Transverse colon (tissue), 4 donors: Measurements from ENCODE around the gene FBXO36. TPM values are rescaled to one million over a fixed set of nuclear protein-coding genes. Genes with fewer than 3 reads are reported as not detected.
A peak's percentile ranks its signal among the peaks of the same experiment; 100 is the strongest.

Experiments
- DNase-seq: peaks from one replicate; pipeline ENCODE4 v3.0.0-alpha.2; 2019
- H3K27ac ChIP-seq, 4 donors: fragments of 200-600 bp; sonication (generic); 2 replicates each; pipeline ENCODE4 v1.5.1; 2016 to 2018; ENCODE audit warnings: inconsistent platforms in 4 of 4
- H3K27me3 ChIP-seq: fragments of 200-600 bp; sonication (generic); 2 replicates; pipeline ENCODE4 v1.5.1; 2017; ENCODE audit warnings: inconsistent platforms
- H3K36me3 ChIP-seq, 4 donors: fragments of 200-600 bp; sonication (generic); 2 replicates each; pipeline ENCODE4 v1.5.1; 2017 to 2019; ENCODE audit warnings: inconsistent platforms in 4 of 4
- H3K4me1 ChIP-seq, 4 donors: fragments of 200-600 bp; sonication (generic); 2 replicates each; pipeline ENCODE4 v1.5.1; 2017 to 2020; ENCODE audit warnings: inconsistent platforms in 4 of 4
- H3K4me3 ChIP-seq, 4 donors: fragments of 200-600 bp; sonication (generic); 1 replicate in 1 of 4; 2 replicates in 3 of 4; pipeline versions ENCODE4 v1.5.1 to v1.6.1; 2017 to 2019; ENCODE audit warnings: inconsistent platforms in 4 of 4
- H3K9me3 ChIP-seq, 2 donors: fragments of 200-600 bp; sonication (generic); 2 replicates each; pipeline ENCODE4 v1.5.1; 2017 to 2019; ENCODE audit warnings: inconsistent platforms in 2 of 2
- EP300 ChIP-seq: sonication (generic); formaldehyde crosslinking; IDR thresholded peaks from one replicate; pipeline ENCODE4 v1.6.1; 2017; ENCODE audit warnings: antibody characterized with exemption, low read depth
- POLR2A ChIP-seq: fragments of 450-650 bp; IDR thresholded peaks from one replicate; pipeline ENCODE4 v1.6.1; 2016; ENCODE audit warnings: antibody characterized with exemption, mild to moderate bottlenecking, moderate library complexity
- POLR2AphosphoS5 ChIP-seq, 3 donors: sonication (generic); formaldehyde crosslinking; IDR thresholded peaks; one replicate each; pipeline ENCODE4 v1.6.1; 2016; ENCODE audit warnings: antibody characterized with exemption in 3 of 3
- WGBS, 2 donors: methylation state at CpG; one replicate each; pipeline ENCODE4 v1.1.5; 2018; ENCODE audit warnings: low coverage in 1 of 2; 5-methylcytosine and 5-hydroxymethylcytosine counted together
- in situ Hi-C, 4 donors: fragments of 200-750 bp; cut with MboI; loops; one replicate each; pipeline versions ENCODE4 v1.15.0 to v1.15.1; 2017; ENCODE audit warnings: low sequenced_read_pairs in 3 of 4, low pct_ligation_motif_present in 1 of 4, low pct_unique_long_range_greater_than_20kb in 1 of 4
- intact Hi-C: fragments of 100-400 bp; cut with DNase I; formaldehyde crosslinking; loops from one replicate; pipeline ENCODE4 v1.15.1; 2023; ENCODE audit warnings: low total_unique reads
- total RNA-seq, 4 donors: library from RNA; depleted of rRNA; stranded (reverse); fragments of >200 nt; gene quantifications; one replicate each; pipeline ENCODE4 v1.1.0, GENCODE V29; 2016
- TF ChIP-seq, protein P1 (sequence below), 5 experiments: fragments of 200-600 bp in 3 of 5; fragments of 450-650 bp in 2 of 5; sonication (generic) in 3 of 5; IDR thresholded peaks; 1 replicate in 2 of 5; 2 replicates in 3 of 5; pipeline ENCODE4 v1.5.1; 2016 to 2017; ENCODE audit warnings: antibody characterized with exemption in 5 of 5, inconsistent platforms in 3 of 5, mild to moderate bottlenecking in 2 of 5, moderate library complexity in 1 of 5

The FBXO36 gene
- total RNA-seq, 4 donors from 2014 or later = 0.60 to 2.1 (median 1.3) TPM

DNA sequence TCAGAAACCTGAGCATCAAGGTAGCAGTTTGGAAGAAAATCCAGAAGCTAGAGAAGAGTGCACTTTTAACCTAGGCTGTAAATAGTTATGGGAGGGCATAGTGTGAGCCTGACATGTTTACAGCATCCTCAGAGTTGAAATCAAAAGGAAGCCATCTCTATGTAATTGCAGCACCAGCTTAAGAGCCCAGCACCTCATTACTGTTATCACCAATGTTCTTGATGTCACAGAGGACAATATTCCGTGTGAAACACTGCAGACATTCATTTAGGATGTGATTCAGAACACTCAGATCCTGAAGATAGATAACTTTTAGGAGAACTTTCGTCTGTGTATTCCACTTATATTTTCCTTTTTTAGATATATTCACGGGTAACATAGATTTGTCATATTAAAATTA, 48.1 kb downstream of the FBXO36 start:
- H3K4me3 ChIP-seq = no peak overlapping the region
- no peak overlapping the region for H3K27ac ChIP-seq
- in situ Hi-C loops (no loop called here), intact Hi-C loops (no loop called here)
- no peak for DNase-seq
- no peaks in the 10 kb centered on the region for H3K4me1 ChIP-seq
- TF ChIP-seq POLR2AphosphoS5 (IDR thresholded peaks at IDR 0.05) (no peak), POLR2A (no peak), EP300 (no peak)
- TF ChIP-seq, protein P1, sequence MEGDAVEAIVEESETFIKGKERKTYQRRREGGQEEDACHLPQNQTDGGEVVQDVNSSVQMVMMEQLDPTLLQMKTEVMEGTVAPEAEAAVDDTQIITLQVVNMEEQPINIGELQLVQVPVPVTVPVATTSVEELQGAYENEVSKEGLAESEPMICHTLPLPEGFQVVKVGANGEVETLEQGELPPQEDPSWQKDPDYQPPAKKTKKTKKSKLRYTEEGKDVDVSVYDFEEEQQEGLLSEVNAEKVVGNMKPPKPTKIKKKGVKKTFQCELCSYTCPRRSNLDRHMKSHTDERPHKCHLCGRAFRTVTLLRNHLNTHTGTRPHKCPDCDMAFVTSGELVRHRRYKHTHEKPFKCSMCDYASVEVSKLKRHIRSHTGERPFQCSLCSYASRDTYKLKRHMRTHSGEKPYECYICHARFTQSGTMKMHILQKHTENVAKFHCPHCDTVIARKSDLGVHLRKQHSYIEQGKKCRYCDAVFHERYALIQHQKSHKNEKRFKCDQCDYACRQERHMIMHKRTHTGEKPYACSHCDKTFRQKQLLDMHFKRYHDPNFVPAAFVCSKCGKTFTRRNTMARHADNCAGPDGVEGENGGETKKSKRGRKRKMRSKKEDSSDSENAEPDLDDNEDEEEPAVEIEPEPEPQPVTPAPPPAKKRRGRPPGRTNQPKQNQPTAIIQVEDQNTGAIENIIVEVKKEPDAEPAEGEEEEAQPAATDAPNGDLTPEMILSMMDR (IDR thresholded peaks at IDR 0.05) = no peak
- no peaks in the 10 kb centered on the region for H3K9me3 ChIP-seq
- H3K36me3 ChIP-seq = no peaks in the 10 kb centered on the region
- WGBS, 2 donors = 81 to 91% methylated on average over 3 of the region's 3 CpGs
- H3K27me3 ChIP-seq = no peaks in the 10 kb centered on the region

DNA sequence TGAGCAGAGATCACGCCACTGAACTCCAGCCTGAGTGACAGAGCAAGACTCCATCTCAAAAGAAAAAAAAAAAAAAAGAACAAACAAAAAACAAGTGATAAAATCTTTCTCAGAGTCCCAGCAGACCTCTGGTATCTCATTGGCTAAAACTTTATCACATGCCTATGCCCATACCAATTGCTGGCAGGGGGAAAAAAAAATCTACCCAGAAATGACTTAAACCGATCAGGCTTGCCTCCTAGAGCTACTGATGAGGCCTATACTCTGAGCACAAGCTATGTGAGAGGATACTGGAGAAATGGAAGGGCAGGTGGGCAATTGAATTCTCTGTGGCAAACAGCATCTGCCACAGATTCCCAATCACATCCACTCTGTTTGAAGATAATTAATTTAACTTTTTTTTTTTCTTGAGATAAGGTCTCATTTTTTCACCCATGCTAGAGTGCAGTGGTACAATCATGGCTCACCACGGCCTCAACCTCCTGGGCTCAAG, 49.0 kb downstream of the FBXO36 start:
- WGBS, 2 donors = 92 to 98% methylated on average over 2 to 3 of the region's 3 CpGs
- intact Hi-C loops = no loop called here
- H3K9me3 ChIP-seq = no peaks in the 10 kb centered on the region
- no peaks in the 10 kb centered on the region for H3K27me3 ChIP-seq
- no peak for DNase-seq
- no peak overlapping the region for H3K4me3 ChIP-seq
- no peaks in the 10 kb centered on the region for H3K4me1 ChIP-seq
- no peak overlapping the region for H3K27ac ChIP-seq
- in situ Hi-C loops = no loop called here
- TF ChIP-seq POLR2A (no peak), EP300 (no peak), POLR2AphosphoS5 (IDR thresholded peaks at IDR 0.05) (no peak)
- TF ChIP-seq, protein P1 (IDR thresholded peaks at IDR 0.05) = no peak
- no peaks in the 10 kb centered on the region for H3K36me3 ChIP-seq

DNA sequence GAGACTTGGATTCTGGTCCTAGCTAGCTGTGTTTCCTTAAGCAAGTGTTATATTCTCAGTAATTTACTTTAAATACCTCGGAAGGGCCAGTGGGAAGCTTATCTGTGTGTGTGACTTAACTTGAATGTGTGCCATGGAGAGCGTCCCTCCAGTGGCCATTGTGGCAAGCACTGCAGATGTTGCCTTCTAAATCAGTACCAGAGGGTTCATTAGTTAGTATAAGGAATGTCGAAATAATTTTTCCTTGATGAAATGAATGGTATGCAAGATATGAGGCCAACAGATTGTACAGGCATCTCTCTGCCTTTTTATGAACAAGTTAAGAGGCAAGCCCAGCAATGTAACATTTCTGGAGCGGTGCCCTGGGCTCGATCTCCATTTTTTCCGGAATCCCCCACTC, 52.0 kb downstream of the FBXO36 start:
- no peak overlapping the region for H3K4me3 ChIP-seq
- H3K9me3 ChIP-seq = no peaks in the 10 kb centered on the region
- TF ChIP-seq POLR2A = no peak
- TF ChIP-seq POLR2AphosphoS5 (IDR thresholded peaks at IDR 0.05) = no peak
- TF ChIP-seq, protein P1 (IDR thresholded peaks at IDR 0.05) = no peak
- TF ChIP-seq EP300 = no peak
- H3K36me3 ChIP-seq = no peaks in the 10 kb centered on the region
- 69 to 87% methylated on average over 5 to 6 of the region's 6 CpGs for WGBS, 2 donors
- H3K27me3 ChIP-seq = no peaks in the 10 kb centered on the region
- in situ Hi-C loops (no loop called here), intact Hi-C loops (no loop called here)
- DNase-seq = no peak
- H3K4me1 ChIP-seq = no peaks in the 10 kb centered on the region
- no peak overlapping the region for H3K27ac ChIP-seq

DNA sequence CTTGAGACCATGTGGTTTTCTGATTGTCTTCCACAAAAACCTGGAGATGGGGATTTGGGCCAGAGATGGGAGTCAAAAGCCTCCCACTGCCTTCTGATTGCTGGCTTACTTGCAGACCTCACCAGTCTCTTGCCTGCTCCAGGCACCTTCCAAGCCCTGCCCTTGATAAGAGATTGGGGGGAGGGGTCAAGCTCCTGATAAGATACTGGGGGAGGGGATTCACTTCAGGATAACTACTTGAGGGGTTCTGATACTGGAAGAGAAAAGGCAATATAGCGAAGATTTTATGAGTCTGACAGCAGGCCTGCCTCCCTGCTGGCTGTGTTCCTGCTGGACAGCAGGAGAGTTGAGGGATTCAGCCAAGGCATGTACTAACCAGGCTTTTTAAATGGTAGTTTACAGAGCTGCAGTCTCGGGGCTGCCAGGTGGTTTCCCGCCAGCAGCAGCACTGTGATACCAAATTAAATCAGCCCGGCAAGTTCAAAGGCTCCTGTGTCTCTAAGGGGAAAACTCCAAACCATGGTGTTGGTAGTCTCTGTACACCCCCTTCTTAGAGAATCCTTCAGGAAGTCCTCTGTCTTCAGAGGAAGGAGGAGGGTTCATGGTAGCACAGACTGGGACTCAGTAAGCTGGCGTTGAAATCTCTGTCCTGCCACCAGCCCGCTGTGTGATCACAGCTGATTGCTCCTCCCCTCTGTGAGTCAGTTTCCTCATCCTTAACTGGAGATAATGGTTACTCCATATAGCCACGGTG, 58.3 kb downstream of the FBXO36 start:
- in situ Hi-C loops (no loop called here), intact Hi-C loops (no loop called here)
- Histone ChIP-seq H3K9me3 (no peaks in the 10 kb centered on the region), H3K4me3 (no peak overlapping the region), H3K27ac (peak overlapping the region in 3 of 4 donors; percentile 44 to 63 (median 53)), H3K4me1 (peaks cover 0 to 9% (median 7%) of the 10 kb centered on the region in 4 donors), H3K36me3 (no peaks in the 10 kb centered on the region), H3K27me3 (no peaks in the 10 kb centered on the region)
- WGBS, 2 donors = 19 to 40% methylated on average over 2 to 7 of the region's 7 CpGs
- DNase-seq = peak; percentile 25
- TF ChIP-seq POLR2A (no peak), POLR2AphosphoS5 (IDR thresholded peaks at IDR 0.05) (no peak), EP300 (no peak)
- TF ChIP-seq, protein P1 (IDR thresholded peaks at IDR 0.05) = no peak
